ENCODE measurements around the gene FCHSD1. TPM values are rescaled to one million over a fixed set of nuclear protein-coding genes. Genes with fewer than 3 reads are reported as not detected.

The FCHSD1 gene
- 22.2 TPM for polyA plus RNA-seq (2013, experiment 1 of 4)
- 17.7 TPM for polyA plus RNA-seq (2013, experiment 2 of 4)
- polyA plus RNA-seq (2013, experiment 3 of 4): 15.2 TPM
- polyA plus RNA-seq (2013, experiment 4 of 4): 17.8 TPM

DNA sequence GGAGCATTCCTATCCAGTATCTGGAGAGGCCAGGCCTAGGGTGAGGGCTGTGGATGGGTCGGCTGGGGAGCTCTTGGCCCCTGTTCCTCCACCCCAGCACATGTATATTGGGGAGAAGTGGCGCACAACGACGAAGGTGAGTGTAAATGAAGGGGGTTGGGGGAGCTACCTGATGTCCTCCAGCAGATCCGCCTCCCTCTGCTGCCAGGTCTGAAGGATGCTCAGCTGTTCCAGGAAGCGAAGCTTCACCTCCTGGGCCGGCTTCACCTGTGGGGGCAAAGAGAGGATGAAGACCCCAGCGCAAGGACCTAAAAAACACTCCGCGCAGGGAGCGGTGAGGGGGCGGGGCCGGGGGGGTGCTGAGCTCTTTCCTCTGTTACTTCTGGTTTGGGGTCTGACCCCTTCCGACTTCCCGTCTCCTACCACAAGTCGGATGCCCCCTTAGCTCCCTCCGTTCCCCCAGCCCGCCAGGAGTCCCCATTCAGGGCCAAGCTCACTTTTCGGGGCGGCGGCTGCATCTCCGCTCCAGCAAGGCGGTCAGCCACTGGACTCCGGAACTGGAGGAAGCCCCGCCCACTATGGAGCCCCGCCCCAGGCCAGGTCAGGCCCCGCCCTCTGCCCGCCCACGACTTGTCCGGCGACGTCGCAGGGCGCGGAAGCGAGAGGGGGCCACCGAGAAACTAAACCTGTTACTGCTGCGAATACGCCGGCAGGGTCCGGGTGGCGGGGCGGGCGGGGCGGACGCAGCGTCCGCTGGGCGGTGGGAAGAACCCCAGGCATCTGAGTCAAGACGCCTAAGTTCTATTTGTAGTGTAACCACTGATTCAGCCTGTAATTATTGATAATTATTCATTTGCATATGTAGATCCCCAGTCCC is at the start of gene FCHSD1:
TSS of gene FCHSD1 (minus strand) at position 568 of the 877 bp plus-strand sequence. CDS start at position 518, 50 bp downstream.
- H3K9me3 ChIP-seq (ENCODE audit: control insufficient read depth, low read length): no peaks in the 10 kb centered on the region
- peak within 1 kb of the TSS; percentile 58 for H3K4me3 ChIP-seq (ENCODE audit: insufficient read depth, low read depth, low read length)
- H3K27me3 ChIP-seq (ENCODE audit: control insufficient read depth, insufficient read depth, low read length, poor library complexity, severe bottlenecking): peaks cover 16% of the 10 kb centered on the region
- peaks cover 2% of the 10 kb centered on the region for H3K36me3 ChIP-seq (ENCODE audit: control insufficient read depth, insufficient read depth, low read length)
- no peak within 1 kb of the TSS for H3K27ac ChIP-seq (ENCODE audit: insufficient read depth, low read depth, low read length, poor library complexity, severe bottlenecking)
- H3K4me1 ChIP-seq (ENCODE audit: control insufficient read depth, insufficient read depth, low read length): no peaks in the 10 kb centered on the region
- WGBS, 2 experiments: 3% methylated on average over 49 to 50 of the region's 50 CpGs

DNA sequence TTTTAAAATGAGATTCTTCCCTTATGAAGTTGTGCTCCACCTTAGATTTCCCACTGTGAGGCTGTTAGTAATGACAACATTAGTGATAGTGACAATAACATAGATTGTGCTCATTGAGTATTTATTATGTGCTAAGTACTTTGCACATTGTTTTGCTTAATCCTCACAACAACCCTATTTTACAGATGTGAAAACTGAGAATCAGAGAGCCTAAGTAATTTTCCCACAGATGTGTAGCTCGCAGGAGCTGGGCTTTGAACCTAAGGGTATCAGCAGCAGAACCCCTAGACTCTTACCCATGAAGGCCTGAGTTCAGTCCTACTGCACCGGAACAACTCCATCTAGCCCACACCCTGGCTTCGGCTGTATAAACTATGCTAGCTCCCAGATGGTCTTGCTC is 46.4 kb upstream of the FCHSD1 start:
- Histone ChIP-seq H3K27ac (ENCODE audit: insufficient read depth, low read depth, low read length, poor library complexity, severe bottlenecking) (no peak overlapping the region), H3K27me3 (ENCODE audit: control insufficient read depth, insufficient read depth, low read length, poor library complexity, severe bottlenecking) (peaks cover 21% of the 10 kb centered on the region), H3K9me3 (ENCODE audit: control insufficient read depth, low read length) (no peaks in the 10 kb centered on the region), H3K36me3 (ENCODE audit: control insufficient read depth, insufficient read depth, low read length) (no peaks in the 10 kb centered on the region), H3K4me3 (ENCODE audit: insufficient read depth, low read depth, low read length) (no peak overlapping the region), H3K4me1 (ENCODE audit: control insufficient read depth, insufficient read depth, low read length) (peaks cover 5% of the 10 kb centered on the region)
- WGBS, 2 experiments: 93 to 94% methylated on average over 3 of the region's 3 CpGs

DNA sequence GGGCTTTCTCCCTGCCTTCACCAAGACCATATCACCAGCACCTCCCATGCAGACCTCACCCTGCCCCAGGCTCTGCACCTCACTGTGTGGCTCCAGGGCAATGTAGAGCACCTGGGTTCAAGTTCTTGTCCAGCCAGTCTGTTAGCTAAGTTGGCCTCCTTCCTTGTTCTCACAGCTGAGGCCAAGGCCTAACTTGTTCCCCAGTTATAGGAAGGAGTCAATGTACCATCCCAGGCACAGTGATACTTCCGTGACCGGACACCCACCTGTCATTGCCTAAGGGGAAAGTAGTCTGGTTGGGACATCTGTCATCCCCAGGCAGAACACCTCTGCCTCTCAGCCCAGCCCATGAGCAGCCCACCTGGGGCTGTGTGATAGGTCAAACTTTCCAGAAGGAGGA is 45.2 kb upstream of the FCHSD1 start:
- 95% methylated on average over 2 of the region's 2 CpGs for WGBS, 2 experiments
- no peaks in the 10 kb centered on the region for H3K36me3 ChIP-seq (ENCODE audit: control insufficient read depth, insufficient read depth, low read length)
- H3K4me1 ChIP-seq (ENCODE audit: control insufficient read depth, insufficient read depth, low read length): peaks cover 7% of the 10 kb centered on the region
- H3K27ac ChIP-seq (ENCODE audit: insufficient read depth, low read depth, low read length, poor library complexity, severe bottlenecking): no peak overlapping the region
- peaks cover 17% of the 10 kb centered on the region for H3K27me3 ChIP-seq (ENCODE audit: control insufficient read depth, insufficient read depth, low read length, poor library complexity, severe bottlenecking)
- no peaks in the 10 kb centered on the region for H3K9me3 ChIP-seq (ENCODE audit: control insufficient read depth, low read length)
- H3K4me3 ChIP-seq (ENCODE audit: insufficient read depth, low read depth, low read length): no peak overlapping the region

DNA sequence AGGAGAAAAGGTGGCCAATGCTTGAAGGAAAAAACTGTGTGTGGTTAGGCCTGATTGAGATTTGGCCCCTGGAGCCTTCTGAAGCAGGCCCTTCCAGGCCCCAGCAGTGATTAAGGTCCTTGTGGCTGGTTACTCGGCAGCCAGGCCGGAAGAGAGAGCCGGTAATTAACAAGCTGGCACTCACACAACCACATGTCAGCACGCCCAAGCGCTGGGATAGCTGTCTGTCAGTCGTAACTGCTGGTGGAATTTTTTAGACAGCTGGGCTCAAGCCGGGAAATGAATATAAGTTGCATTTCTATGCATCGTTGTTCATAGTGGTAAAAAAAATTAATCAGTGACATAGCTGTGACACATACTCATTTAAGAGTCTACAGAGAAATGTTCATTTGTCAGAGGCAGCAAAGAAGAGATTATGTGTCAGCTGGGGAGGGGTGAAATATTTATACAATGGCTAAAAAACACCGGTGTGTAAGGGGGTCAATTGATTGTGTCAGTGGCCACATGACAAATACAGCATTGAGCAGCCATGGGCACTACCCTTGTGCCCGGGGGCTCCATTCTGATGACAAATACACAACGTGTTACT is 44.5 kb upstream of the FCHSD1 start:
- Histone ChIP-seq H3K4me1 (ENCODE audit: control insufficient read depth, insufficient read depth, low read length) (peaks cover 7% of the 10 kb centered on the region), H3K36me3 (ENCODE audit: control insufficient read depth, insufficient read depth, low read length) (no peaks in the 10 kb centered on the region), H3K27me3 (ENCODE audit: control insufficient read depth, insufficient read depth, low read length, poor library complexity, severe bottlenecking) (peaks cover 16% of the 10 kb centered on the region), H3K27ac (ENCODE audit: insufficient read depth, low read depth, low read length, poor library complexity, severe bottlenecking) (no peak overlapping the region), H3K9me3 (ENCODE audit: control insufficient read depth, low read length) (no peaks in the 10 kb centered on the region), H3K4me3 (ENCODE audit: insufficient read depth, low read depth, low read length) (no peak overlapping the region)
- 83 to 86% methylated on average over 11 of the region's 11 CpGs for WGBS, 2 experiments

DNA sequence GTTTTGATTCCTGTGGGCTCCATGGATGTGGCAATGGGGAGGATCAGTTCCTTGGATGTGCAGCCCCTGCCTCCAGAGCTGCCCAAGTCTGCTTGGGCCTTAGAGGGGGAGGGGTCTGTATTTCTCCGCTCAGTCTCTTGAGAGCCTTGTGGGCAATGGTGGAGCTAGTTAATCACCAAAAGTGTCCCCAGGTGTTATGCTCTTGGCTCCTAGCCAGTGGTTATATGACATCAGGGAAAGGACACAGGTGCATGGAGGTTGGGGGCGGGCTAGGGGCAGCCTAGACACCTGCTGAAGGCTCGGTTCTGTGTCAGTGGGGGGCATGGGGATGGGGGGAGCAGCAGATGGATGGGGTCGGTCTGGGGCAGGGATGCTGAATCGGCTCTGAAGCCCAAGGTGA is 43.3 kb upstream of the FCHSD1 start:
- Histone ChIP-seq H3K4me3 (ENCODE audit: insufficient read depth, low read depth, low read length) (no peak overlapping the region), H3K27ac (ENCODE audit: insufficient read depth, low read depth, low read length, poor library complexity, severe bottlenecking) (no peak overlapping the region), H3K4me1 (ENCODE audit: control insufficient read depth, insufficient read depth, low read length) (peaks cover 7% of the 10 kb centered on the region), H3K36me3 (ENCODE audit: control insufficient read depth, insufficient read depth, low read length) (no peaks in the 10 kb centered on the region), H3K9me3 (ENCODE audit: control insufficient read depth, low read length) (no peaks in the 10 kb centered on the region), H3K27me3 (ENCODE audit: control insufficient read depth, insufficient read depth, low read length, poor library complexity, severe bottlenecking) (peaks cover 14% of the 10 kb centered on the region)
- 87 to 88% methylated on average over 5 of the region's 5 CpGs for WGBS, 2 experiments

DNA sequence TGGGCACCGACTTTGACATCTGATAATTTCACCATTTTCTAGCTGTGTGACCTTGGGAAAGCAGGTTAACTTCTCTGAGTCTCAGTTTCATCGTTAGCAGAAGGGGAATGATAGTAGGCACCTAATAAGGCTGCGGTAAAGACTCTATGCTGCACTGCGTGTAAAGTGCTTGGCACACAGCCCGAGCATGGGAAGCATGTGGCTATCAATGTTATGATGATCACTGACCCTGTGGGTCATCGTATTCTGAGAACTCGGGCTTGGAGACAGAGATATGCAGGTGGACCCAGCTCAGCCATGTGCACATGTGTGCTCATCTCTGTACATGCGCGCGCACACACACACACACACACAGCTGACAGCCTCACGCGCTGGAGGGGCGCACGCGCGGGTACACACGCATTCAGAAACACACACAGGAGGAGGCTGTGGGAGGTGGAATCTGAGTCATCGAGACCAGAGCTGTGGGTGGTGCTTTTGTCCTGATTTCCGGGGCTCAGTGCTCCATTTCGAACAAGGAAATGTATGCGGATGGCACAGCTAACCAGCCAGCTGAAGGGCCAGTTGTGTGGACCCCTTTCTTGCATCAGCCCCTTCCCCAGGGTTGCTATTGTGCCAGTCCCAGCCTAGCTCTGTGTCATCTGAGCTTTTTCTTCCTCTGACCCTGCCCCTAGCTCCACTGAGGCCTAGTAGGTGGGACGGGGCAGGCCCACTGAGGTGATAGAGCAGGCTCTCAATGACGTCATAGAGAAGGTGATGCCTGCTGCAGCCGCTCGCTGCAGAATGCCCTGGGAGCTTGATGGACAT is 41.9 kb upstream of the FCHSD1 start:
- H3K27me3 ChIP-seq (ENCODE audit: control insufficient read depth, insufficient read depth, low read length, poor library complexity, severe bottlenecking): peaks cover 14% of the 10 kb centered on the region

DNA sequence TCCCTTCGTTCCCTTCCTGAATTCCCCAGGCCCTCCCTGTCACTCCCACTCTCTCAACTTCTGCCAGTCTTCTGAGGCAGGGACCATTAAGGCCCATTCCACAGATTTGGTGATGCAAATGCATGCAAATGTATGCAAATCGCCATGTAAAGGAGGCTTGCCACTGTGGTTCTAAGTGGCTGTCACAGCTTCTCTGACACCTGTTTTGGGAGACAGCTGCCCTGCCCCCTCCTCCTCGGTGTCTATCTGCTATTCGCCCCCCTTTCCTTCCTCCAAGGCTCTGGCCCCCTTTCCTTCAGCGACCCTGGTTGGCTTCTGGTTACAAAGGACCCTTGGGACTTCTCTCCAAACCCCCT is 41.3 kb upstream of the FCHSD1 start:
- Histone ChIP-seq H3K27ac (ENCODE audit: insufficient read depth, low read depth, low read length, poor library complexity, severe bottlenecking) (no peak overlapping the region), H3K27me3 (ENCODE audit: control insufficient read depth, insufficient read depth, low read length, poor library complexity, severe bottlenecking) (peaks cover 14% of the 10 kb centered on the region), H3K4me3 (ENCODE audit: insufficient read depth, low read depth, low read length) (peak overlapping the region; percentile 21), H3K9me3 (ENCODE audit: control insufficient read depth, low read length) (no peaks in the 10 kb centered on the region), H3K36me3 (ENCODE audit: control insufficient read depth, insufficient read depth, low read length) (no peaks in the 10 kb centered on the region), H3K4me1 (ENCODE audit: control insufficient read depth, insufficient read depth, low read length) (peaks cover 13% of the 10 kb centered on the region)
- WGBS, 2 experiments: 19 to 24% methylated on average over 5 of the region's 5 CpGs

More for the DNA sequence above, 41.9 kb upstream of the FCHSD1 start:
- Histone ChIP-seq H3K36me3 (ENCODE audit: control insufficient read depth, insufficient read depth, low read length) (no peaks in the 10 kb centered on the region), H3K9me3 (ENCODE audit: control insufficient read depth, low read length) (no peaks in the 10 kb centered on the region), H3K4me1 (ENCODE audit: control insufficient read depth, insufficient read depth, low read length) (peaks cover 7% of the 10 kb centered on the region), H3K4me3 (ENCODE audit: insufficient read depth, low read depth, low read length) (no peak overlapping the region), H3K27ac (ENCODE audit: insufficient read depth, low read depth, low read length, poor library complexity, severe bottlenecking) (no peak overlapping the region)
- 77 to 79% methylated on average over 25 of the region's 25 CpGs for WGBS, 2 experiments

DNA sequence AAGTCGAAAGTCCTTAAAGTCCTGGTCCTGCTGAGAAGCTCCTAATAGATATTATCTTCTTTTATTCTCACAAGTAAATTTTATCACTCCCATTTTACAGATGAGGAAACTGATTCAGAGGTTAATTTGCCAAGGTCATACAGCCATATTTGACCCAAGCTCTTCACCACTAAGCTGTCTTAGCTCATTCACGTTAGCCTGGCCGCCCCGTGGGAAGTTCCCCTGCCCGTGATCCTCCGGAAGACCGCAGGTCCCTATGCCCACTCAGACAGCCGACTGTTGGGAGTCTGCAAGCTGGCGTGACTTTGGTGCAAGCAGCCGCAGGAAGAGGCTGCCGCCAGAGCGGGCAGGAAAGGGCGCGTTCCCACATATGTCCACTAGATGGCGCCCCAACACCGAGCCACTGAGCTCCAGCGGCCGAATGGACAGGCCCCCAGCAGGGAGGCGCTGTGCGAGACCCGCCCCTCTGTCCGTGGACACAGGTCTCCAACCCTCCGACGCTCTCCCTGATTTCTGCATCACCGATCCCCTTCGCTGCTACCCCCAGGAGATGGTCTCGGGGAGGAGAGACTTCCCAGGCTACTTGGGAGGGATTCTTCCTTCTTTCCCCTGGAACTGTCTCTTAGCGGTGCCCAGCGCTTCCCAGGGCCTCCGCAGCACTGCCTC is 40.8 kb upstream of the FCHSD1 start:
- Histone ChIP-seq H3K36me3 (ENCODE audit: control insufficient read depth, insufficient read depth, low read length) (no peaks in the 10 kb centered on the region), H3K27ac (ENCODE audit: insufficient read depth, low read depth, low read length, poor library complexity, severe bottlenecking) (no peak overlapping the region), H3K4me1 (ENCODE audit: control insufficient read depth, insufficient read depth, low read length) (peaks cover 16% of the 10 kb centered on the region), H3K4me3 (ENCODE audit: insufficient read depth, low read depth, low read length) (peak overlapping the region; percentile 21), H3K27me3 (ENCODE audit: control insufficient read depth, insufficient read depth, low read length, poor library complexity, severe bottlenecking) (peaks cover 14% of the 10 kb centered on the region), H3K9me3 (ENCODE audit: control insufficient read depth, low read length) (no peaks in the 10 kb centered on the region)
- 6 to 7% methylated on average over 30 of the region's 30 CpGs for WGBS, 2 experiments

DNA sequence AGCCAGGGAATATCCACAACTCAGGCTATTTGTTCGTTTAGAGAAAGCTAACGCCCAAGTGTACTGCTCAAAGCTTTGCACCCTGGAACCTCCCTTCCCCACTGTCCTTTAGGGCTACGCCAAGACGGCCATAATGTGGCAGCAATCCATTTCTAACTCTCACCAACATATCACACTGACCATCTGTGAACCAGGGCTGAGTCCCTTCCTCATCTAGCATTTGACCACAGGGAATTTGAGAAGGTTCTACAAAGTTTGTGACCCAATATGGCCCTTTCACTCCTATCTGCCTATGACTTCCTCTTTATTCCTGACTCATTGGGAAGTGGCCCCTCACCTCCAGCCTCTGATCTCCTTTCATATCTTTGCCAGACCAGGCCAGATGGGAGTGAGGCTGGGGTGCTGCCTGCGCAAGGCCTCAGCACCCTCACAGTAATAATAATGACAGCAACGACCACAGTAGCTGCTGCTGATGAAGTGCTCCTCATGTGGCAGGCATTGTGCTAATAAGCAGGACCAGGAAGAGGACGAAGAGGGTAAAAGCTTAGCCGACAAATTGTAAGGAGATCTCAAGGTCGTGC is 40.2 kb upstream of the FCHSD1 start:
- WGBS, 2 experiments: 86 to 87% methylated on average over 9 of the region's 9 CpGs
- Histone ChIP-seq H3K4me3 (ENCODE audit: insufficient read depth, low read depth, low read length) (no peak overlapping the region), H3K36me3 (ENCODE audit: control insufficient read depth, insufficient read depth, low read length) (no peaks in the 10 kb centered on the region), H3K27ac (ENCODE audit: insufficient read depth, low read depth, low read length, poor library complexity, severe bottlenecking) (no peak overlapping the region), H3K9me3 (ENCODE audit: control insufficient read depth, low read length) (no peaks in the 10 kb centered on the region), H3K4me1 (ENCODE audit: control insufficient read depth, insufficient read depth, low read length) (peaks cover 16% of the 10 kb centered on the region), H3K27me3 (ENCODE audit: control insufficient read depth, insufficient read depth, low read length, poor library complexity, severe bottlenecking) (peaks cover 14% of the 10 kb centered on the region)

Data from ectodermal cell (in vitro differentiated cells).